ENCODE data around the gene SLC7A1.

DNA sequence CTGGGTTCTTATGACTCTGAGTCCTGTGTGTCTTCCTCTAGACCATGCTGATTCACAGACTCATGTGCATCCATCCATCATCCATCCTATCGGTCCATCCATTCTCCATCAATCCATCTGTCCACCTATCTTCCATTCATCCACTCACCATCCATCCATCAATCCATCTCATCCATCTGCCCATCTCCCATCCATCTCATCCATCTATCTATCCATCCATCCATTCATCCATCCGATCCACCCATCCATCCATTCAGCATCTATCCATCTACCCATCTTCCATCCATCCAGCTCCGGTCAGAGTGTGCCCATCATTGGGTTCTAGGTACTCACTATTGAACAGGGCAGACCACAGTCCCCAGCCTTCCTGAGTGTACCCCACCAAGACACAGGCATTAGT, 75.6 kb downstream of the SLC7A1 start:
- TF ChIP-seq, protein P1, sequence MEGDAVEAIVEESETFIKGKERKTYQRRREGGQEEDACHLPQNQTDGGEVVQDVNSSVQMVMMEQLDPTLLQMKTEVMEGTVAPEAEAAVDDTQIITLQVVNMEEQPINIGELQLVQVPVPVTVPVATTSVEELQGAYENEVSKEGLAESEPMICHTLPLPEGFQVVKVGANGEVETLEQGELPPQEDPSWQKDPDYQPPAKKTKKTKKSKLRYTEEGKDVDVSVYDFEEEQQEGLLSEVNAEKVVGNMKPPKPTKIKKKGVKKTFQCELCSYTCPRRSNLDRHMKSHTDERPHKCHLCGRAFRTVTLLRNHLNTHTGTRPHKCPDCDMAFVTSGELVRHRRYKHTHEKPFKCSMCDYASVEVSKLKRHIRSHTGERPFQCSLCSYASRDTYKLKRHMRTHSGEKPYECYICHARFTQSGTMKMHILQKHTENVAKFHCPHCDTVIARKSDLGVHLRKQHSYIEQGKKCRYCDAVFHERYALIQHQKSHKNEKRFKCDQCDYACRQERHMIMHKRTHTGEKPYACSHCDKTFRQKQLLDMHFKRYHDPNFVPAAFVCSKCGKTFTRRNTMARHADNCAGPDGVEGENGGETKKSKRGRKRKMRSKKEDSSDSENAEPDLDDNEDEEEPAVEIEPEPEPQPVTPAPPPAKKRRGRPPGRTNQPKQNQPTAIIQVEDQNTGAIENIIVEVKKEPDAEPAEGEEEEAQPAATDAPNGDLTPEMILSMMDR (IDR thresholded peaks at IDR 0.05; ENCODE audit: insufficient read depth, low read length, poor library complexity, severe bottlenecking) = no peak
- no peak for TF ChIP-seq EZH2phosphoT487 (conservative IDR thresholded peaks at IDR 0.05; ENCODE audit: low read length)
